ENCODE measurements around the gene SPATA24. TPM values are rescaled to one million over a fixed set of nuclear protein-coding genes. Genes with fewer than 3 reads are reported as not detected.

SPATA24 gene
- total RNA-seq, 4 donors from 2014 or later, result 1.5 to 5.9 (median 5.5) TPM

DNA sequence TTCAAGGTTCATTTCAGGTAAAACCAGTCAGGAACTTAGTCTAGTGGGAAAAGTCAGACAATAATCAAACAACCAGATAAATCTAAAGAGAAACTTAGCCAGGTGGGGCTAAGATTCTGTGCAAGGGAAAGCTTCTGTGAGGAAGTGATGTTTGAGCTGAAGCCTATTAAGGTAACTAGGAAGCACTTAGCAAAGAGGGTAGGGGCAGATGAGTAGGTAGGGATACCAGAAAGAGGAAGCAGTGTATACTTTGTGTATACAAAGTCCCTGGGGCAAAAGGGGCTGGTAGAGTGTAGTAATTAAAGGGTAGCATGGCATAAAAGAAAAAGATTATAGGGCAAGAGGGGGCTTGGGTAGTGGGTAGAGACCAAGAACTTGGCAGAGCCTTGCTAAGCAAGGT, 3.6 kb upstream of the SPATA24 start:
- Histone ChIP-seq H3K9me3 (no peaks in the 10 kb centered on the region), H3K36me3 (no peaks in the 10 kb centered on the region), H3K27ac (peak overlapping the region in 3 of 4 donors; percentile 35 to 65 (median 62)), H3K27me3 (no peaks in the 10 kb centered on the region), H3K4me1 (peaks cover 8 to 39% (median 12%) of the 10 kb centered on the region in 3 donors), H3K4me3 (no peak overlapping the region)
- intact Hi-C loops (cut with DNase I), result no loop called here
- no peak for TF ChIP-seq POLR2A (IDR thresholded peaks at IDR 0.05)
- TF ChIP-seq, protein P1, sequence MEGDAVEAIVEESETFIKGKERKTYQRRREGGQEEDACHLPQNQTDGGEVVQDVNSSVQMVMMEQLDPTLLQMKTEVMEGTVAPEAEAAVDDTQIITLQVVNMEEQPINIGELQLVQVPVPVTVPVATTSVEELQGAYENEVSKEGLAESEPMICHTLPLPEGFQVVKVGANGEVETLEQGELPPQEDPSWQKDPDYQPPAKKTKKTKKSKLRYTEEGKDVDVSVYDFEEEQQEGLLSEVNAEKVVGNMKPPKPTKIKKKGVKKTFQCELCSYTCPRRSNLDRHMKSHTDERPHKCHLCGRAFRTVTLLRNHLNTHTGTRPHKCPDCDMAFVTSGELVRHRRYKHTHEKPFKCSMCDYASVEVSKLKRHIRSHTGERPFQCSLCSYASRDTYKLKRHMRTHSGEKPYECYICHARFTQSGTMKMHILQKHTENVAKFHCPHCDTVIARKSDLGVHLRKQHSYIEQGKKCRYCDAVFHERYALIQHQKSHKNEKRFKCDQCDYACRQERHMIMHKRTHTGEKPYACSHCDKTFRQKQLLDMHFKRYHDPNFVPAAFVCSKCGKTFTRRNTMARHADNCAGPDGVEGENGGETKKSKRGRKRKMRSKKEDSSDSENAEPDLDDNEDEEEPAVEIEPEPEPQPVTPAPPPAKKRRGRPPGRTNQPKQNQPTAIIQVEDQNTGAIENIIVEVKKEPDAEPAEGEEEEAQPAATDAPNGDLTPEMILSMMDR (IDR thresholded peaks at IDR 0.05), result no peak
- DNase-seq, result no peak

DNA sequence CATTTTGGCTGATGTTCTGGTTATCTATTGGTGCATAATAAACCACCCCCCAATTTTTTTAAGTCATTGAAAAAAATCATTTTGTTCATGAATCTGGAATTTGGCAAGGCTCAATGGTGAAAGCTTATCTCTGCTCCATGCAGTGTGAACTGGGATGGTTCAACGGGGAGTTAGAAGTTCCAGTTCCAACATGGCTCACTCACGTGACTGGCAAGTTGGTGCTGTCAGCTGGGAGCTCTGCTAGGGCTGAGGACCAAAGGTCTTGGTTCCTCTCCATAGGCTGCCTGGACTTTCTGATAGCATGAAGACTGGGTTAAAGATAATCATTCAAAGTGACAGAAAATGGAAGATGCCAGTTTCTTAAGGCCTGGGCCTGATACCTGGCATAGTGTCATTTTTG, 3.1 kb upstream of the SPATA24 start:
- no peaks in the 10 kb centered on the region for H3K36me3 ChIP-seq
- H3K4me3 ChIP-seq, result no peak overlapping the region
- peaks cover 8 to 39% (median 12%) of the 10 kb centered on the region in 3 donors for H3K4me1 ChIP-seq
- no peak for DNase-seq
- no peaks in the 10 kb centered on the region for H3K27me3 ChIP-seq
- H3K27ac ChIP-seq, result peak overlapping the region in 3 of 4 donors; percentile 35 to 65 (median 62)
- intact Hi-C loops (cut with DNase I), result no loop called here
- TF ChIP-seq, protein P1 (IDR thresholded peaks at IDR 0.05), result no peak
- TF ChIP-seq POLR2A (IDR thresholded peaks at IDR 0.05), result no peak
- no peaks in the 10 kb centered on the region for H3K9me3 ChIP-seq
- 18 to 50% methylated on average over 2 of the region's 2 CpGs for WGBS, 2 donors

DNA sequence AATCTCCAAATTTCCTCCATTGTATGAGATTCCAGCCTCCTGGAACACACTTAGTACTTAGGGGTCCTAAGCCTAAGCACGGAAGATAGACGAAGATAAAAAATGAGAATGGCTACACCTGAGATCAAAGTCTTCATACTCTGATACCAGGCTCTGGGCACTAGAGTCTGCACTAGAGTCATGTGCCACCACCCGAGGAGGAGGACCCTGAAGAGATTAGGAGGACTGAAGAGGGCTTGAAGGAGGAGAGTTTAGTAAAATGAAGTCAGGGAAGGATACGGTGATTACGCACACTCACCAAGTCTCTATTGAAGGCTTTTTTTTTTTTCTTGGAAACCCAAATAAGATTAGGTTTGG, 573 bp upstream of the SPATA24 start:
- intact Hi-C loops (cut with DNase I), result no loop called here
- DNase-seq, result no peak
- TF ChIP-seq POLR2A (IDR thresholded peaks at IDR 0.05), result peak in 1 of 4 donors; percentile 0
- TF ChIP-seq, protein P1 (IDR thresholded peaks at IDR 0.05), result no peak
- peak overlapping the region; percentile 78 to 97 (median 92) for H3K27ac ChIP-seq
- no peaks in the 10 kb centered on the region for H3K27me3 ChIP-seq
- H3K4me1 ChIP-seq, result peaks cover 8 to 39% (median 12%) of the 10 kb centered on the region in 3 donors
- whole genome bisulfite sequencing, 2 donors, result 60 to 70% methylated on average over 4 to 5 of the region's 5 CpGs
- no peaks in the 10 kb centered on the region for H3K36me3 ChIP-seq
- no peaks in the 10 kb centered on the region for H3K9me3 ChIP-seq
- H3K4me3 ChIP-seq, result peak overlapping the region; percentile 37 to 76 (median 56)

DNA sequence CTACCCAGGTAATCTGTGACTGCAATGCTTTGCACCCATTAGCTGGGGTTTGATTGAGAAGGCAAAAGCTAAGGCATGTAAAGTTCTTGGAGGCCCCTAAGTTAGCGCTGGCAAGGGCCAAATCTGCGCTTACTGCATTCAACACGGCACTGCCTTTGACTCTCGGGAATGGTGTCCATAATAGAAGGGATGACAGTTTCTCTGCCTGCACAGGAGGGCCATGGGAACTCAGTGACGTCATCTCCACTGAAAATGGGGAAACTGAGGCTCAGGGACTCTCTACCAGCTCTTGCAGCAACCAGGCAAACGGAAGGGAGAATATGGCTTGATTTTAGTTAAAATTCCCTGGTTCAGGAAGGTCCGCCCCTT, 487 bp downstream of the SPATA24 start:
- DNase-seq, result no peak
- H3K4me3 ChIP-seq, result peak overlapping the region; percentile 37 to 76 (median 56)
- intact Hi-C loops (cut with DNase I), result no loop called here
- H3K4me1 ChIP-seq, result peaks cover 8 to 39% (median 12%) of the 10 kb centered on the region in 3 donors
- peak overlapping the region; percentile 78 to 97 (median 92) for H3K27ac ChIP-seq
- no peaks in the 10 kb centered on the region for H3K36me3 ChIP-seq
- 8 to 22% methylated on average over 6 to 7 of the region's 7 CpGs for WGBS, 2 donors
- TF ChIP-seq, protein P1 (IDR thresholded peaks at IDR 0.05), result no peak
- no peak for TF ChIP-seq POLR2A (IDR thresholded peaks at IDR 0.05)
- no peaks in the 10 kb centered on the region for H3K9me3 ChIP-seq
- no peaks in the 10 kb centered on the region for H3K27me3 ChIP-seq

DNA sequence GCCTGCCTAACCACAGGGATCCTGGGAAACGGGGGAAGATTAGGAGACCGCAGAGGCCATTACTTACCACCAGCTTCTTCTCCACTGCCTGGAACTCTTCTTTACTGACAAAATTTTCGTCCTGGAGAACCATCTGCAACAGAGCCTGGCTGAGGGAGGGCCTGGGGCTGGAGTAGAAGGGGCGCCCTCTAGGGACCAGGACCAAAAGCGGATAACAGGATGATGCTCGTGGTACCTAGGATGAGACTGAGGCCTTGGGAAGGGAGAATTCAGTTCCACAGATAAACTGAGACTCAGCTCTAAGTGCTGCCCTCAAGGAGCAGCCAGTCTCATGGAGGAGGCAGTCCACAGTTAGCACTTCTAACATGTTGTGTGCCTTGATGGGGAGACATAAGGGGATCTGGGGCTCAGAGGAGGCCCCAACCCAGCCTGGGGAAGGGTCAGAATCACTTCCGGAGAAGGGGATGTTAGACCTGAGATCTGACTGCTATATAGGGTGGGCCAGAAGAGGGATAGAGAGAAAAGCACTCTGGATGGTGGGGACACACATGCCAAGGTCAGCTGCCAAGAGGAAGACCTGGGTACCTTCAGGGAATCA, 1.2 kb downstream of the SPATA24 start:
- Histone ChIP-seq H3K4me1 (peaks cover 8 to 39% (median 12%) of the 10 kb centered on the region in 3 donors), H3K9me3 (no peaks in the 10 kb centered on the region), H3K36me3 (no peaks in the 10 kb centered on the region), H3K27ac (peak overlapping the region; percentile 78 to 97 (median 92)), H3K27me3 (no peaks in the 10 kb centered on the region), H3K4me3 (no peak overlapping the region)
- DNase-seq, result no peak
- intact Hi-C loops (cut with DNase I), result no loop called here
- WGBS, 2 donors, result 71 to 72% methylated on average over 6 to 7 of the region's 7 CpGs
- TF ChIP-seq, protein P1 (IDR thresholded peaks at IDR 0.05), result peak in 4 of 6 experiments; percentile 16 to 46 (median 20)
- TF ChIP-seq POLR2A (IDR thresholded peaks at IDR 0.05), result no peak
